K562 (cell line): ENCODE measurements around the gene PRDM15. TPM values are rescaled to one million over a fixed set of nuclear protein-coding genes. Genes with fewer than 3 reads are reported as not detected.

ENCODE experiments used
- BRF1 ChIP-seq: IDR thresholded peaks from 3 replicates; pipeline ENCODE4 v1.6.1; 2011; ENCODE audit warnings: borderline replicate concordance, mild to moderate bottlenecking; ENCODE audit not compliant: insufficient read length; ENCODE audit errors: extremely low read depth
- ELK3 ChIP-seq: fragments of 450-650 bp; formaldehyde crosslinking; IDR thresholded peaks from 2 replicates; pipeline ENCODE4 v1.4.0; 2020; ENCODE audit warnings: mild to moderate bottlenecking
- GABPB1 ChIP-seq: sonication (generic); formaldehyde crosslinking; IDR thresholded peaks from 2 replicates; pipeline ENCODE4 v1.8.0; 2022; ENCODE audit warnings: mild to moderate bottlenecking, missing genetic modification reagents
- GATAD2B ChIP-seq: fragments of 450-650 bp; IDR thresholded peaks from 2 replicates; pipeline ENCODE4 v1.6.1; 2017; ENCODE audit warnings: mild to moderate bottlenecking, borderline replicate concordance
- GTF2A2 ChIP-seq: IDR thresholded peaks from 2 replicates; pipeline ENCODE4 v1.6.1; 2016; ENCODE audit warnings: mild to moderate bottlenecking, missing genetic modification characterization, missing compliant biosample characterization
- KAT8 ChIP-seq: fragments of 450-650 bp; IDR thresholded peaks from 2 replicates; pipeline ENCODE4 v1.6.1; 2016; ENCODE audit warnings: low read depth, mild to moderate bottlenecking
- KDM4B ChIP-seq, 2 experiments: fragments of 450-650 bp in 1 of 2; sonication (generic) in 1 of 2; IDR thresholded peaks; 2 replicates each; pipeline ENCODE4 v1.6.1; 2016 to 2017; ENCODE audit warnings: borderline replicate concordance in 2 of 2, antibody characterized with exemption in 1 of 2, low read depth in 1 of 2, mild to moderate bottlenecking in 1 of 2
- PATZ1 ChIP-seq: fragments of 250-450 bp; sonication (Bioruptor Pico); IDR thresholded peaks from 2 replicates; pipeline ENCODE4 v1.5.0; 2020; ENCODE audit warnings: mild to moderate bottlenecking, borderline replicate concordance
- PHB ChIP-seq: fragments of 250-450 bp; sonication (Bioruptor Pico); IDR thresholded peaks from 2 replicates; pipeline ENCODE4 v1.5.0; 2021
- RBFOX2 ChIP-seq: fragments of 200-400 bp; formaldehyde crosslinking; IDR thresholded peaks from 2 replicates; pipeline ENCODE4 v1.6.1; 2017; ENCODE audit warnings: low read depth, mild to moderate bottlenecking, low read length, moderate library complexity
- TFAP4 ChIP-seq: sonication (generic); formaldehyde crosslinking; IDR thresholded peaks from 2 replicates; pipeline ENCODE4 v1.8.0; 2022; ENCODE audit warnings: missing genetic modification reagents, mild to moderate bottlenecking, moderate library complexity, borderline replicate concordance
- ZBTB5 ChIP-seq: fragments of 450-650 bp; IDR thresholded peaks from 2 replicates; pipeline ENCODE4 v1.6.1; 2017; ENCODE audit warnings: antibody characterized with exemption
- ZNF134 ChIP-seq: fragments of 250-450 bp; sonication (Bioruptor Pico); conservative IDR thresholded peaks from 2 replicates; pipeline ENCODE4 v1.4.0; 2020
- ZNF395 ChIP-seq: fragments of 200-800 bp; sonication (Bioruptor generic); IDR thresholded peaks from 2 replicates; pipeline ENCODE4 v1.6.1; 2017; ENCODE audit warnings: missing genetic modification characterization, missing compliant biosample characterization
- ZNF639 ChIP-seq, 2 experiments: fragments of 200-800 bp in 1 of 2; sonication (Bioruptor generic) in 1 of 2; sonication (generic) in 1 of 2; formaldehyde crosslinking in 1 of 2; IDR thresholded peaks in 1 of 2; conservative IDR thresholded peaks in 1 of 2; 2 replicates each; pipeline versions ENCODE4 v1.5.0 to v1.6.1; 2016 to 2020; ENCODE audit warnings: missing compliant biosample characterization in 1 of 2, missing genetic modification characterization in 1 of 2, missing genetic modification reagents in 1 of 2
- ZNF778 ChIP-seq: fragments of 450-650 bp; formaldehyde crosslinking; IDR thresholded peaks from 2 replicates; pipeline ENCODE4 v1.4.0; 2020; ENCODE audit warnings: mild to moderate bottlenecking, moderate library complexity
- polyA plus RNA-seq, 8 experiments: library from polyadenylated mRNA; depleted of rRNA in 4 of 8; stranded (reverse) in 5 of 8; unstranded in 3 of 8; fragments of >200 nt; fragmentation: Nextera tagmentation in 2 of 8; fragmentation: Illumina TruSeq in 1 of 8; extraction: Ambion mirVana in 2 of 8; extraction: Trizol in 1 of 8; gene quantifications; 2 replicates each; pipeline versions ENCODE4 v1.2.1 to v1.2.3, GENCODE V29; 2011 to 2014; ENCODE audit warnings: inconsistent platforms in 1 of 8, missing spikeins in 1 of 8
- total RNA-seq, 7 experiments: library from RNA; depleted of rRNA in 6 of 7; stranded (reverse); fragments of >200 nt in 6 of 7; fragmentation: Illumina TruSeq in 2 of 7; extraction: Trizol in 2 of 7; gene quantifications; 2 replicates each; pipeline versions ENCODE4 v1.2.1 to v1.2.3, GENCODE V29; 2011 to 2021; ENCODE audit warnings: low replicate concordance in 1 of 7

PRDM15 gene
- total and polyA plus RNA-seq, 9 of the 15 experiments (the other 6 are each of a cell fraction or from before 2014, with no cell fraction given) = 0.93 to 9.2 (median 6.2) TPM

- TF ChIP-seq ZNF395 (CRISPR knock-in tag) = no peak
- no peak for TF ChIP-seq PHB (CRISPR knock-in tag)
- no peak for TF ChIP-seq ZNF134
- TF ChIP-seq KAT8 = no peak
- peak; percentile 43; the same call in 1 of the 2 replicates for TF ChIP-seq GABPB1 (CRISPR knock-in tag)
- no peak for TF ChIP-seq ELK3 (CRISPR knock-in tag)
- TF ChIP-seq ZNF639 (CRISPR knock-in tag; conservative IDR thresholded peaks at IDR 0.05 in 1 of 2, IDR thresholded peaks at IDR 0.05 in 1 of 2) = 0 out of 4 replicates have a peak, but pooled peaks of 1 of the 2 experiments have one; percentile 48
- TF ChIP-seq TFAP4 (CRISPR knock-in tag) = no peak; the same call in 1 of the 2 replicates
- TF ChIP-seq ZNF778 (CRISPR knock-in tag) = no peak
- no peak for TF ChIP-seq BRF1
- no peak for TF ChIP-seq PATZ1
- TF ChIP-seq GATAD2B = no peak
- TF ChIP-seq ZBTB5 = no peak
- no peak for TF ChIP-seq KDM4B (IDR thresholded peaks at IDR 0.05; ENCODE audit: borderline replicate concordance in 2 of 2, low read depth in 1 of 2)
- TF ChIP-seq RBFOX2 = peak; percentile 79
- no peak for TF ChIP-seq GTF2A2 (tag)
These were observed 978 bp downstream of the PRDM15 start (continued) for GRCh38 chr21:41877901-41878830.
